HepG2 (cell line): Measurements from ENCODE around the gene ATP11A. TPM values are rescaled to one million over a fixed set of nuclear protein-coding genes. Genes with fewer than 3 reads are reported as not detected.

ENCODE experiments used
- FOXJ3 ChIP-seq: sonication (generic); formaldehyde crosslinking; IDR thresholded peaks from 2 replicates; pipeline ENCODE4 v1.4.0; 2020; ENCODE audit warnings: missing genetic modification reagents, mild to moderate bottlenecking, borderline replicate concordance
- GABPA ChIP-seq, 2 experiments: IDR thresholded peaks; 2 replicates each; pipeline ENCODE4 v1.6.1; 2011 to 2016; ENCODE audit warnings: low read depth in 2 of 2, low read length in 1 of 2, missing biosample characterization in 1 of 2, missing genetic modification characterization in 1 of 2
- NR2F1 ChIP-seq, 2 experiments: fragments of 450-650 bp in 1 of 2; formaldehyde crosslinking in 1 of 2; IDR thresholded peaks; 2 replicates each; pipeline versions ENCODE4 v1.5.0 to v1.6.1; 2016 to 2020; ENCODE audit warnings: mild to moderate bottlenecking in 1 of 2, missing compliant biosample characterization in 1 of 2, missing genetic modification reagents in 1 of 2, moderate library complexity in 1 of 2
- NR2F2 ChIP-seq: IDR thresholded peaks from 2 replicates; pipeline ENCODE4 v1.6.1; 2012; ENCODE audit warnings: low read depth, inconsistent platforms, borderline replicate concordance
- PAF1 ChIP-seq: IDR thresholded peaks from 2 replicates; pipeline ENCODE4 v1.6.1; 2016; ENCODE audit warnings: missing genetic modification reagents, missing compliant biosample characterization
- PHF8 ChIP-seq: sonication (generic); formaldehyde crosslinking; IDR thresholded peaks from 2 replicates; pipeline ENCODE4 v1.5.0; 2020; ENCODE audit warnings: missing genetic modification reagents
- PRPF4 ChIP-seq: fragments of 200-400 bp; formaldehyde crosslinking; IDR thresholded peaks from 2 replicates; pipeline ENCODE4 v1.6.1; 2016; ENCODE audit warnings: low read length, low read depth; ENCODE audit not compliant: poor library complexity, severe bottlenecking
- RBM39 ChIP-seq: fragments of 200-400 bp; formaldehyde crosslinking; IDR thresholded peaks from one replicate; pipeline ENCODE4 v1.6.1; 2018; ENCODE audit warnings: antibody characterized with exemption, mild to moderate bottlenecking, low read depth, low read length; ENCODE audit not compliant: poor library complexity, severe bottlenecking
- XRCC5 ChIP-seq: fragments of 200-400 bp; formaldehyde crosslinking; optimal IDR thresholded peaks from 2 replicates; pipeline ENCODE3; 2017; ENCODE audit warnings: mild to moderate bottlenecking, low read length
- ZBTB38 ChIP-seq: sonication (generic); formaldehyde crosslinking; IDR thresholded peaks from 2 replicates; pipeline ENCODE4 v1.5.1; 2020; ENCODE audit warnings: mild to moderate bottlenecking, missing genetic modification reagents
- ZFYVE20 ChIP-seq: sonication (generic); formaldehyde crosslinking; IDR thresholded peaks from 2 replicates; pipeline ENCODE4 v1.8.0; 2023; ENCODE audit warnings: low read depth, mild to moderate bottlenecking, moderate library complexity, missing genetic modification reagents, borderline replicate concordance
- ZNF234 ChIP-seq: sonication (generic); formaldehyde crosslinking; conservative IDR thresholded peaks from 2 replicates; pipeline ENCODE4 v1.5.1; 2020; ENCODE audit warnings: mild to moderate bottlenecking, missing genetic modification reagents
- ZNF274 ChIP-seq: sonication (generic); formaldehyde crosslinking; IDR thresholded peaks from 2 replicates; pipeline ENCODE4 v1.5.1; 2020; ENCODE audit warnings: mild to moderate bottlenecking, missing genetic modification reagents
- ZNF446 ChIP-seq: sonication (generic); formaldehyde crosslinking; IDR thresholded peaks from 2 replicates; pipeline ENCODE4 v1.5.0; 2020; ENCODE audit warnings: mild to moderate bottlenecking, missing genetic modification reagents
- ZNF589 ChIP-seq: sonication (generic); formaldehyde crosslinking; conservative IDR thresholded peaks from 2 replicates; pipeline ENCODE4 v1.8.0; 2022; ENCODE audit warnings: mild to moderate bottlenecking, moderate library complexity, missing genetic modification reagents
- ZNF761 ChIP-seq: sonication (generic); formaldehyde crosslinking; conservative IDR thresholded peaks from 2 replicates; pipeline ENCODE4 v1.4.0; 2020; ENCODE audit warnings: mild to moderate bottlenecking, missing genetic modification reagents
- ZNF883 ChIP-seq: sonication (generic); formaldehyde crosslinking; IDR thresholded peaks from 2 replicates; pipeline ENCODE4 v1.5.1; 2020; ENCODE audit warnings: mild to moderate bottlenecking, missing genetic modification reagents; ENCODE audit errors: not compliant biosample characterization
- polyA plus RNA-seq, 8 experiments: library from polyadenylated mRNA; depleted of rRNA in 3 of 8; stranded (reverse) in 7 of 8; unstranded in 1 of 8; fragments of >200 nt; fragmentation: Illumina TruSeq in 4 of 8; extraction: Trizol in 4 of 8; gene quantifications; 2 replicates each; pipeline versions ENCODE4 v1.2.1 to v1.2.3, GENCODE V29; 2011 to 2016; ENCODE audit warnings: low read depth in 4 of 8, missing spikeins in 1 of 8, mixed read lengths in 1 of 8; ENCODE audit not compliant: insufficient read depth in 1 of 8
- total RNA-seq, 5 experiments: library from RNA; depleted of rRNA; stranded (reverse); fragments of >200 nt; fragmentation: Illumina TruSeq; extraction: Trizol; gene quantifications; 2 replicates each; pipeline ENCODE4 v1.2.3, GENCODE V29; 2016; ENCODE audit warnings: low read depth in 1 of 5
- TF ChIP-seq, protein P1 (sequence below): sonication (generic); formaldehyde crosslinking; IDR thresholded peaks from 2 replicates; pipeline ENCODE4 v1.8.1; 2023; ENCODE audit warnings: mild to moderate bottlenecking, missing genetic modification reagents
- TF ChIP-seq, protein P2 (sequence below): sonication (generic); formaldehyde crosslinking; IDR thresholded peaks from 2 replicates; pipeline ENCODE4 v1.5.0; 2020; ENCODE audit warnings: missing genetic modification reagents
- TF ChIP-seq, protein P3 (sequence below): IDR thresholded peaks from 2 replicates; pipeline ENCODE4 v1.6.1; 2016
- TF ChIP-seq, protein P4 (sequence below): sonication (generic); formaldehyde crosslinking; IDR thresholded peaks from 2 replicates; pipeline ENCODE4 v1.8.1; 2023; ENCODE audit warnings: mild to moderate bottlenecking, moderate library complexity, missing genetic modification reagents
- TF ChIP-seq, protein P5 (sequence below): sonication (generic); formaldehyde crosslinking; IDR thresholded peaks from 2 replicates; pipeline ENCODE4 v1.8.0; 2022; ENCODE audit warnings: missing genetic modification reagents, low read depth, mild to moderate bottlenecking, borderline replicate concordance
- TF ChIP-seq, protein P6 (sequence below): sonication (generic); formaldehyde crosslinking; IDR thresholded peaks from 2 replicates; pipeline ENCODE4 v1.5.0; 2020; ENCODE audit warnings: missing genetic modification reagents

The ATP11A gene
- total and polyA plus RNA-seq, 2 of the 13 experiments (the other 11 are each of a cell fraction or from before 2014, with no cell fraction given): 18.4 to 20.1 TPM

DNA sequence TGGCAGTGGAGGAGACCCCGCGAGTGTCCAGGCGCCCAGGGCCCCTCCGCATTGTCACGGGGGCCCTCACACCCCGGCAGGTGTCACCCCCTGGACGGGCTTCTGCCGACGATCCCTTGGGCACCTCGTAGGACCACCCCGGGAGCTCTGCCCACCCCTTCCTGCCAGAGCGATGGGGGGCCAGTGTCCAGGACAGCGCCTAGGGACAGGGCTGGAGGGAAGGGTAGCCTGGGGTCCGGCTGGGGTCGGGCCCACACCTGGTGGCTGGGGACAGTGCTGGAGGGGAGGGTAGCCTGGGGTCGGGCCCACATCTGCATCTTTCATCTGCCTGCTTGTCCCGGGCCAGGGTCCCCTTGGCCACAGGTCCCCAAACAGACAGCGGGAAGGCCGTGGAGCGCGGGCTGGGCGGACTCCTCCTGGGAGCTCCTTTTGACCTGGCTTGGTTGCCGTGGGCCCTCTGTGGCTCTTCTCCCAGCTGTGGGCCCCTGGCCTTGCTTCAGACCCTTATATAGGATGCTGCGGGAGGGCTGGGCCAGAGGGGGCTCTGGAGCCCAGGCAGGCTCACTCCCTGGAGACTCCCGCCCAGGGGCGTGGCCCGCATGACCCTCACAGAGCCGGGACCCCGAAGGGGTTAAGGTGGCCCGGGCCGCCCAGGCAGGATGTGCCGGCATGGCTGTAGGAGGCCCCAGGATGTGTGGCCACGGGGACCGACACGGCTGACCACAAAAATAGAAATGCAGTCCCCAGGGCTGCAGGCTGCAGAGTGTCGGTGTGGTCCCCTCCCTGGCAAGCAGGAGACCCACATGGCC lies 205.0 kb downstream of the ATP11A start (continued):
- TF ChIP-seq ZNF234 (CRISPR knock-in tag): 0 out of 2 replicates have a peak, but pooled peaks have one; percentile 35
- TF ChIP-seq XRCC5: peak; percentile 33
- TF ChIP-seq, protein P1, sequence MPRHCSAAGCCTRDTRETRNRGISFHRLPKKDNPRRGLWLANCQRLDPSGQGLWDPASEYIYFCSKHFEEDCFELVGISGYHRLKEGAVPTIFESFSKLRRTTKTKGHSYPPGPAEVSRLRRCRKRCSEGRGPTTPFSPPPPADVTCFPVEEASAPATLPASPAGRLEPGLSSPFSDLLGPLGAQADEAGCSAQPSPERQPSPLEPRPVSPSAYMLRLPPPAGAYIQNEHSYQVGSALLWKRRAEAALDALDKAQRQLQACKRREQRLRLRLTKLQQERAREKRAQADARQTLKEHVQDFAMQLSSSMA (CRISPR knock-in tag): no peak
- no peak for TF ChIP-seq PRPF4
- TF ChIP-seq, protein P2, sequence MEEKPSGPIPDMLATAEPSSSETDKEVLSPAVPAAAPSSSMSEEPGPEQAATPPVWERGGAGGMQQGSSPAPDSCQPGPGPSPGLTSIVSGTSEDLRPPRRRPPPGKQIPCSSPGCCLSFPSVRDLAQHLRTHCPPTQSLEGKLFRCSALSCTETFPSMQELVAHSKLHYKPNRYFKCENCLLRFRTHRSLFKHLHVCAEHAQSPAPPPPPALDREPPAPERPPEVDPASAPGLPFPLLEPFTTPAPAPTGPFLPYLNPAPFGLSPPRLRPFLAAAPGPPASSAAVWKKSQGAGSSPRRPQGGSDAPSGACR (CRISPR knock-in tag): no peak
- TF ChIP-seq NR2F2: no peak
- no peak for TF ChIP-seq ZNF589 (CRISPR knock-in tag)
- TF ChIP-seq, protein P3, sequence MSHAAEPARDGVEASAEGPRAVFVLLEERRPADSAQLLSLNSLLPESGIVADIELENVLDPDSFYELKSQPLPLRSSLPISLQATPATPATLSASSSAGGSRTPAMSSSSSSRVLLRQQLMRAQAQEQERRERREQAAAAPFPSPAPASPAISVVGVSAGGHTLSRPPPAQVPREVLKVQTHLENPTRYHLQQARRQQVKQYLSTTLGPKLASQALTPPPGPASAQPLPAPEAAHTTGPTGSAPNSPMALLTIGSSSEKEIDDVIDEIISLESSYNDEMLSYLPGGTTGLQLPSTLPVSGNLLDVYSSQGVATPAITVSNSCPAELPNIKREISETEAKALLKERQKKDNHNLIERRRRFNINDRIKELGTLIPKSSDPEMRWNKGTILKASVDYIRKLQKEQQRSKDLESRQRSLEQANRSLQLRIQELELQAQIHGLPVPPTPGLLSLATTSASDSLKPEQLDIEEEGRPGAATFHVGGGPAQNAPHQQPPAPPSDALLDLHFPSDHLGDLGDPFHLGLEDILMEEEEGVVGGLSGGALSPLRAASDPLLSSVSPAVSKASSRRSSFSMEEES: no peak
- TF ChIP-seq PHF8 (CRISPR knock-in tag): no peak; the same call in 1 of the 2 replicates
- TF ChIP-seq, protein P4, sequence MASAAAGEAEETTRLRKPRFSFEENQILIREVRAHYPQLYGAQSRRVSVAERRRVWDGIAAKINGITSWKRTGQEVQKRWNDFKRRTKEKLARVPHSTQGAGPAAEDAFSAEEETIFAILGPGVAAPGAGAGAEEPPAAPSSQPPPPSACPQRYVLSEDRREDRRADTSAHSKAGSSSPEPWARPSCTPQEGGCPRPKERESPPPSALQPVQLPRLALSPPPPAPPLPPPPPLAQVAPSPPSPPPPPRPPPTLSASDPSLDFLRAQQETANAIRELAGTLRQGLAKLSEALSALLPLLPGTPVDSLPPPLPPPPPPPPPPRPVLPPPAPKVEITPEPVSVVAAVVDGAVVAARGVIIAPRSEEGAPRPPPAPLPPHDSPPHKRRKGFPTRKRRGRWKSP (CRISPR knock-in tag): no peak
- no peak for TF ChIP-seq FOXJ3 (CRISPR knock-in tag)
- TF ChIP-seq, protein P5, sequence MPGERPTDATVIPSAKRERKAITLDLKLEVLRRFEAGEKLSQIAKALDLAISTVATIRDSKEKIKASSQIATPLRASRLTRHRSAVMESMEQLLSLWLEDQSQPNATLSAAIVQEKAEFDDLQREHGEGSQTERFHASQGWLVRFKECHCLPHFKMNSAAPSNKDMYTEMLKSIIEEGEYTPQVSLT (CRISPR knock-in tag): no peak
- no peak for TF ChIP-seq RBM39
- TF ChIP-seq NR2F1 (CRISPR knock-in tag; IDR thresholded peaks at IDR 0.05): no peak
- no peak for TF ChIP-seq GABPA (IDR thresholded peaks at IDR 0.05; ENCODE audit: low read depth, low read length)
- peak; percentile 31; the same call in 1 of the 2 replicates for TF ChIP-seq GABPA (CRISPR knock-in tag; IDR thresholded peaks at IDR 0.05; ENCODE audit: low read depth)
- TF ChIP-seq, protein P6, sequence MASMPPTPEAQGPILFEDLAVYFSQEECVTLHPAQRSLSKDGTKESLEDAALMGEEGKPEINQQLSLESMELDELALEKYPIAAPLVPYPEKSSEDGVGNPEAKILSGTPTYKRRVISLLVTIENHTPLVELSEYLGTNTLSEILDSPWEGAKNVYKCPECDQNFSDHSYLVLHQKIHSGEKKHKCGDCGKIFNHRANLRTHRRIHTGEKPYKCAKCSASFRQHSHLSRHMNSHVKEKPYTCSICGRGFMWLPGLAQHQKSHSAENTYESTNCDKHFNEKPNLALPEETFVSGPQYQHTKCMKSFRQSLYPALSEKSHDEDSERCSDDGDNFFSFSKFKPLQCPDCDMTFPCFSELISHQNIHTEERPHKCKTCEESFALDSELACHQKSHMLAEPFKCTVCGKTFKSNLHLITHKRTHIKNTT: no peak
- TF ChIP-seq PAF1 (CRISPR knock-in tag): no peak
- TF ChIP-seq ZFYVE20: no peak
- TF ChIP-seq ZNF761 (CRISPR knock-in tag): no peak
- 0 out of 2 replicates have a peak, but pooled peaks have one; percentile 28 for TF ChIP-seq ZNF274 (CRISPR knock-in tag)
- TF ChIP-seq ZBTB38 (CRISPR knock-in tag): peak; percentile 73; the same call in 1 of the 2 replicates
- peak; percentile 85 for TF ChIP-seq ZNF883 (CRISPR knock-in tag)
- TF ChIP-seq ZNF446 (CRISPR knock-in tag): no peak
